ENCODE measurements around the gene NDRG3.

Gene NDRG3

GRCh38 chr20:36672991-36673390 is 72.9 kb downstream of the NDRG3 start:
- H3K36me3 ChIP-seq (ENCODE audit: low read length), result no peaks in the 10 kb centered on the region
- H3K9me2 ChIP-seq (replicated peaks; ENCODE audit: insufficient read depth, low read length), result no peaks in the 10 kb centered on the region
- H4K20me1 ChIP-seq (ENCODE audit: low read depth, low read length), result no peaks in the 10 kb centered on the region
- no peak overlapping the region for H3K4me3 ChIP-seq (ENCODE audit: insufficient read depth, low read length, poor library complexity, severe bottlenecking)
- no peaks in the 10 kb centered on the region for H3F3A ChIP-seq (ENCODE audit: insufficient read depth)
- H2AFZ ChIP-seq (ENCODE audit: low read depth, low read length, severe bottlenecking), result no peak overlapping the region
- no peak overlapping the region for H3K9ac ChIP-seq (ENCODE audit: low read length)
- no peak overlapping the region for H3K27ac ChIP-seq (ENCODE audit: low read depth, low read length)
- H3K27me3 ChIP-seq (ENCODE audit: low read length), result no peaks in the 10 kb centered on the region
- H3K4me2 ChIP-seq (ENCODE audit: low read depth, low read length, poor library complexity, severe bottlenecking), result no peak overlapping the region
- TF ChIP-seq CTCF (IDR thresholded peaks at IDR 0.05; ENCODE audit: insufficient read depth, low read length, poor library complexity, severe bottlenecking) (no peak), EZH2phosphoT487 (conservative IDR thresholded peaks at IDR 0.05; ENCODE audit: low read length) (no peak)
- H3K9me3 ChIP-seq (ENCODE audit: insufficient read depth, low read length), result no peaks in the 10 kb centered on the region
- H3K79me2 ChIP-seq (ENCODE audit: insufficient read depth, low read length), result no peaks in the 10 kb centered on the region

DNA sequence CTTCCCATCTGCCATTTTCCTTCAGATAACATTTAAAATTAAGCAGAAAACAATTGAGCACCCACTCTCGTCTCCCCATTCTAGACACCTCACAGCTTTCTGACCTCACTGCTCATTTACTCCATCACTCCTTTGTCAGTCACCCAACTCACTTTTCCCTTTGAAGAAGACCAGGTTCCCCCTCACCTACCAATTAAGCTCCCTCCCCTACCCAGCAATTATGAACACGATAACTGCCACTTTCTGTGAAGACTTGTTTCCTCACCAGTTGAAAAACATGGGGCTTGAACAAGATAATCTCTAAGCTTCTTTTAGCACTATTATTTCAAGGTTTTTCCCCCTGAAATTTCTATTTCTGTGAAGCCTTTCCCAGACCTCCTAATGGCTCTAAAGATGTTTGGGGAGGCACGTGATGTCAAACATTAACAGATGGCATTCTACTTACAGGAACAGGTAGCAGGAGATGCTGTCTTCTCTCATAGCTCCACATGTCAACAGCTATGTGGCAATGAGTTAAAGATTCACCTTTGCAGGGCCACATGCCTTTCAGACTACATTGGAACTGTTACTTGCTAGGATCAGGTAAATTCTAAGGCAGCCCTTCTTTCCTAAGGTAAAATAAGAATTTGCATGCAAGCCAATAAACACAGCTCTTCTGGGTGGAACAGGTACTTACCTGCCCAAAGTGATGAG is 75.1 kb downstream of the NDRG3 start:
- H3K4me3 ChIP-seq (ENCODE audit: insufficient read depth, low read length, poor library complexity, severe bottlenecking), result no peak overlapping the region
- no peaks in the 10 kb centered on the region for H3F3A ChIP-seq (ENCODE audit: insufficient read depth)
- H3K9me2 ChIP-seq (replicated peaks; ENCODE audit: insufficient read depth, low read length), result no peaks in the 10 kb centered on the region
- no peaks in the 10 kb centered on the region for H3K9me3 ChIP-seq (ENCODE audit: insufficient read depth, low read length)
- H3K9ac ChIP-seq (ENCODE audit: low read length), result no peak overlapping the region
- no peaks in the 10 kb centered on the region for H3K27me3 ChIP-seq (ENCODE audit: low read length)
- no peak overlapping the region for H3K27ac ChIP-seq (ENCODE audit: low read depth, low read length)
- no peak for TF ChIP-seq EZH2phosphoT487 (conservative IDR thresholded peaks at IDR 0.05; ENCODE audit: low read length)
- TF ChIP-seq CTCF (IDR thresholded peaks at IDR 0.05; ENCODE audit: insufficient read depth, low read length, poor library complexity, severe bottlenecking), result no peak
- H3K79me2 ChIP-seq (ENCODE audit: insufficient read depth, low read length), result no peaks in the 10 kb centered on the region
- no peak overlapping the region for H2AFZ ChIP-seq (ENCODE audit: low read depth, low read length, severe bottlenecking)
- H4K20me1 ChIP-seq (ENCODE audit: low read depth, low read length), result no peaks in the 10 kb centered on the region
- H3K4me2 ChIP-seq (ENCODE audit: low read depth, low read length, poor library complexity, severe bottlenecking), result no peak overlapping the region
- no peaks in the 10 kb centered on the region for H3K36me3 ChIP-seq (ENCODE audit: low read length)

- no peak overlapping the region for H2AFZ ChIP-seq (ENCODE audit: low read depth, low read length, severe bottlenecking)
Observed at GRCh38 chr20:36666181-36666740, 79.6 kb downstream of the NDRG3 start.

More at GRCh38 chr20:36666181-36666740, 79.6 kb downstream of the NDRG3 start:
- Histone ChIP-seq H3K9me3 (ENCODE audit: insufficient read depth, low read length) (no peaks in the 10 kb centered on the region), H3K9ac (ENCODE audit: low read length) (no peak overlapping the region), H3K4me2 (ENCODE audit: low read depth, low read length, poor library complexity, severe bottlenecking) (no peak overlapping the region), H3K27ac (ENCODE audit: low read depth, low read length) (no peak overlapping the region), H3K9me2 (replicated peaks; ENCODE audit: insufficient read depth, low read length) (no peaks in the 10 kb centered on the region), H3K36me3 (ENCODE audit: low read length) (no peaks in the 10 kb centered on the region), H3K27me3 (ENCODE audit: low read length) (no peaks in the 10 kb centered on the region), H4K20me1 (ENCODE audit: low read depth, low read length) (no peaks in the 10 kb centered on the region), H3K79me2 (ENCODE audit: insufficient read depth, low read length) (no peaks in the 10 kb centered on the region), H3F3A (ENCODE audit: insufficient read depth) (0 out of 2 replicates have a peak, but pooled peaks cover 2% of the 10 kb centered on the region), H3K4me3 (ENCODE audit: insufficient read depth, low read length, poor library complexity, severe bottlenecking) (no peak overlapping the region)
- TF ChIP-seq EZH2phosphoT487 (conservative IDR thresholded peaks at IDR 0.05; ENCODE audit: low read length) (no peak), CTCF (IDR thresholded peaks at IDR 0.05; ENCODE audit: insufficient read depth, low read length, poor library complexity, severe bottlenecking) (no peak)
